ENCODE data around the gene ADCY10. TPM values are rescaled to one million over a fixed set of nuclear protein-coding genes. Genes with fewer than 3 reads are reported as not detected.

Gene ADCY10
- total RNA-seq (2022) (0.12 and 0.35 TPM in 2 replicates), Bru-seq, nascent RNA (percentile 28 among the genes with signal in this experiment), BruChase-seq, experiment 1, labeled RNA remaining after a 6-hour chase (percentile 46 among the genes with signal in this experiment), BruChase-seq, experiment 2, labeled RNA remaining after a 2-hour chase (percentile 43 among the genes with signal in this experiment)
- long read RNA-seq, partial matches to known transcripts, result 0 of 1 reads
- long read RNA-seq, other reads (novel, unspliced or antisense), result 1 of 1 reads

GRCh38 chr1:167913895-167914496, at the start of gene ADCY10:
Gene ADCY10 (minus strand): TSS chr1:167914134. CDS start chr1:167905140, 8,994 bp downstream.
- no TSS peak for BruUV-seq (replicated peaks)
- H3K27ac Mint-ChIP-seq (ENCODE audit: low read depth, unreplicated experiment), result no peak within 1 kb of the TSS
- CTCF ChIA-PET, result interaction anchor here (0.6 to 1.3 kb wide), 5 partner anchors 13 to 199 kb away, joined by 3 to 6 read pairs (median 4); partner anchors contain the start of gene DCAF6

GRCh38 chr1:167957710-167958109, 43.8 kb upstream of the ADCY10 start:
- Mint-ChIP-seq H3K4me3 (ENCODE audit: unreplicated experiment) (no peak overlapping the region), H3K27ac (ENCODE audit: low read depth, unreplicated experiment) (peak overlapping the region; percentile 67), H3K9me3 (ENCODE audit: unreplicated experiment) (peaks cover 1% of the 10 kb centered on the region), H3K27me3 (ENCODE audit: insufficient read depth, unreplicated experiment) (no peaks in the 10 kb centered on the region), H3K36me3 (ENCODE audit: insufficient read depth, unreplicated experiment) (peaks cover 54% of the 10 kb centered on the region), H3K4me1 (ENCODE audit: insufficient read depth, unreplicated experiment) (peaks cover 8% of the 10 kb centered on the region)
- DNase-seq (ENCODE audit: unreplicated experiment), result peak; percentile 13
- POLR2A ChIA-PET, result interaction anchor here (0.8 to 1.4 kb wide), 2 partner anchors 16 to 22 kb away, joined by 3 to 5 read pairs; partner anchors contain the start of gene DCAF6
- TF ChIP-seq CTCF (IDR thresholded peaks at IDR 0.05; ENCODE audit: unreplicated experiment), result no peak
- CTCF ChIA-PET, result interaction anchor here (0.5 to 0.7 kb wide), 3 partner anchors 125 to 192 kb away, joined by 3 to 5 read pairs (median 3); no protein-coding TSS in a partner anchor
- intact Hi-C loops (cut with micrococcal nuclease), result no loop called here
- BruUV-seq (replicated peaks), result no TSS peak

More at GRCh38 chr1:167913895-167914496, at the start of gene ADCY10:
- intact Hi-C loops (cut with micrococcal nuclease), result no loop called here
- TF ChIP-seq CTCF (IDR thresholded peaks at IDR 0.05; ENCODE audit: unreplicated experiment), result no peak
- H3K27me3 Mint-ChIP-seq (ENCODE audit: insufficient read depth, unreplicated experiment), result no peaks in the 10 kb centered on the region
- peaks cover 12% of the 10 kb centered on the region for H3K4me1 Mint-ChIP-seq (ENCODE audit: insufficient read depth, unreplicated experiment)
- no peak within 1 kb of the TSS for H3K4me3 Mint-ChIP-seq (ENCODE audit: unreplicated experiment)
- no peak for DNase-seq (ENCODE audit: unreplicated experiment)
- peaks cover 43% of the 10 kb centered on the region for H3K36me3 Mint-ChIP-seq (ENCODE audit: insufficient read depth, unreplicated experiment)
- peaks cover 7% of the 10 kb centered on the region for H3K9me3 Mint-ChIP-seq (ENCODE audit: unreplicated experiment)
- POLR2A ChIA-PET, result interaction anchor here (1.6 to 14.9 kb wide), 3 partner anchors 10 to 21 kb away, joined by 6 to 175 read pairs (median 7); partner anchors contain the start of genes DCAF6 and MPC2

GRCh38 chr1:167955915-167956314, 42.0 kb upstream of the ADCY10 start:
- peak overlapping the region; percentile 42 for H3K27ac Mint-ChIP-seq (ENCODE audit: low read depth, unreplicated experiment)
- no TSS peak for BruUV-seq (replicated peaks)
- no peak for DNase-seq (ENCODE audit: unreplicated experiment)

More at GRCh38 chr1:167955915-167956314, 42.0 kb upstream of the ADCY10 start:
- POLR2A ChIA-PET, result interaction anchor here (0.6 to 2.2 kb wide), 6 partner anchors 8 to 160 kb away, joined by 3 to 7 read pairs (median 4); partner anchors contain the start of genes DCAF6 and MPC2
- Mint-ChIP-seq H3K4me1 (ENCODE audit: insufficient read depth, unreplicated experiment) (peaks cover 22% of the 10 kb centered on the region), H3K36me3 (ENCODE audit: insufficient read depth, unreplicated experiment) (peaks cover 58% of the 10 kb centered on the region), H3K9me3 (ENCODE audit: unreplicated experiment) (peaks cover 8% of the 10 kb centered on the region), H3K27me3 (ENCODE audit: insufficient read depth, unreplicated experiment) (no peaks in the 10 kb centered on the region), H3K4me3 (ENCODE audit: unreplicated experiment) (no peak overlapping the region)
- intact Hi-C loops (cut with micrococcal nuclease), result no loop called here
- TF ChIP-seq CTCF (IDR thresholded peaks at IDR 0.05; ENCODE audit: unreplicated experiment), result no peak
- CTCF ChIA-PET, result interaction anchor here (0.6 kb wide), 3 partner anchors 137 to 1037 kb away, joined by 3 to 4 read pairs (median 3); no protein-coding TSS in a partner anchor
